HEK293T (cell line): ENCODE measurements around the gene KDM6A.
"Not testable (repeated sequence)": the region's sequence is repeated elsewhere in the genome, so short reads cannot be mapped to it uniquely, and the experiment has no call there.

ENCODE experiments used
- CTCF ChIA-PET: fragments of 350-600 bp; formaldehyde crosslinking; extraction: SDS; loops from one replicate; lab custom pipeline; 2021; ENCODE audit warnings: antibody characterized with exemption, inconsistent platforms; lab: Yijun Ruan, JAX
- POLR2A ChIA-PET: fragments of 350-600 bp; formaldehyde crosslinking; extraction: SDS; loops from one replicate; lab custom pipeline; 2020; ENCODE audit warnings: antibody characterized with exemption, inconsistent platforms; lab: Yijun Ruan, JAX
- DNase-seq: peaks from one replicate; pipeline ENCODE4 v3.0.0; 2012; ENCODE audit warnings: mixed read lengths; ENCODE audit errors: extremely low spot score
- ARNT ChIP-seq: fragments of 450-650 bp; IDR thresholded peaks from 2 replicates; pipeline ENCODE4 v1.6.1; 2017; ENCODE audit warnings: mild to moderate bottlenecking
- BHLHE40 ChIP-seq: fragments of 450-650 bp; IDR thresholded peaks from 2 replicates; pipeline ENCODE4 v1.6.1; 2016; ENCODE audit warnings: mild to moderate bottlenecking, moderate library complexity, borderline replicate concordance
- CTBP1 ChIP-seq: fragments of 450-650 bp; IDR thresholded peaks from 2 replicates; pipeline ENCODE4 v1.6.1; 2016; ENCODE audit warnings: borderline replicate concordance
- ELF4 ChIP-seq: fragments of 450-650 bp; IDR thresholded peaks from 2 replicates; pipeline ENCODE4 v1.6.1; 2017; ENCODE audit warnings: antibody characterized with exemption
- FOXA1 ChIP-seq: fragments of 450-650 bp; IDR thresholded peaks from 2 replicates; pipeline ENCODE4 v1.6.1; 2016; ENCODE audit warnings: mild to moderate bottlenecking
- FOXK2 ChIP-seq: fragments of 450-650 bp; IDR thresholded peaks from 2 replicates; pipeline ENCODE4 v1.6.1; 2016; ENCODE audit warnings: mild to moderate bottlenecking
- FOXM1 ChIP-seq: fragments of 450-650 bp; IDR thresholded peaks from 2 replicates; pipeline ENCODE4 v1.6.1; 2017; ENCODE audit warnings: mild to moderate bottlenecking, borderline replicate concordance
- HDGF ChIP-seq: fragments of 450-650 bp; IDR thresholded peaks from 2 replicates; pipeline ENCODE4 v1.6.1; 2017; ENCODE audit warnings: antibody characterized with exemption, borderline replicate concordance
- L3MBTL2 ChIP-seq: fragments of 450-650 bp; conservative IDR thresholded peaks from 2 replicates; pipeline ENCODE4 v1.6.1; 2016; ENCODE audit warnings: mild to moderate bottlenecking
- LEF1 ChIP-seq: fragments of 450-650 bp; IDR thresholded peaks from 2 replicates; pipeline ENCODE4 v1.6.1; 2017; ENCODE audit warnings: mild to moderate bottlenecking, borderline replicate concordance
- NFRKB ChIP-seq: fragments of 450-650 bp; IDR thresholded peaks from 2 replicates; pipeline ENCODE4 v1.6.1; 2016; ENCODE audit warnings: mild to moderate bottlenecking, moderate library complexity
- SP1 ChIP-seq: fragments of 450-650 bp; IDR thresholded peaks from 2 replicates; pipeline ENCODE4 v1.6.1; 2017
- SUZ12 ChIP-seq: fragments of 450-650 bp; IDR thresholded peaks from 2 replicates; pipeline ENCODE4 v1.6.1; 2016; ENCODE audit warnings: mild to moderate bottlenecking
- TARDBP ChIP-seq: fragments of 450-650 bp; IDR thresholded peaks from 2 replicates; pipeline ENCODE4 v1.6.1; 2016
- ZNF384 ChIP-seq: fragments of 450-650 bp; IDR thresholded peaks from 2 replicates; pipeline ENCODE4 v1.6.1; 2016
- TF ChIP-seq, protein P1 (sequence below): fragments of 450-650 bp; IDR thresholded peaks from 2 replicates; pipeline ENCODE4 v1.6.1; 2016

Gene KDM6A

GRCh38 chrX:45024501-45024900, 151.5 kb downstream of the KDM6A start:
- ChIA-PET CTCF (no interaction called here), POLR2A (no interaction called here)
- DNase-seq = no peak
- TF ChIP-seq, protein P1, sequence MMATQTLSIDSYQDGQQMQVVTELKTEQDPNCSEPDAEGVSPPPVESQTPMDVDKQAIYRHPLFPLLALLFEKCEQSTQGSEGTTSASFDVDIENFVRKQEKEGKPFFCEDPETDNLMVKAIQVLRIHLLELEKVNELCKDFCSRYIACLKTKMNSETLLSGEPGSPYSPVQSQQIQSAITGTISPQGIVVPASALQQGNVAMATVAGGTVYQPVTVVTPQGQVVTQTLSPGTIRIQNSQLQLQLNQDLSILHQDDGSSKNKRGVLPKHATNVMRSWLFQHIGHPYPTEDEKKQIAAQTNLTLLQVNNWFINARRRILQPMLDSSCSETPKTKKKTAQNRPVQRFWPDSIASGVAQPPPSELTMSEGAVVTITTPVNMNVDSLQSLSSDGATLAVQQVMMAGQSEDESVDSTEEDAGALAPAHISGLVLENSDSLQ = no peak
- TF ChIP-seq FOXA1 = no peak
- no peak for TF ChIP-seq L3MBTL2
- TF ChIP-seq BHLHE40 = no peak
- no peak for TF ChIP-seq FOXK2
- TF ChIP-seq CTBP1 = no peak
- TF ChIP-seq HDGF = no peak
- no peak for TF ChIP-seq SP1
- TF ChIP-seq SUZ12 = no peak
- TF ChIP-seq FOXM1 = no peak
- no peak for TF ChIP-seq NFRKB
- TF ChIP-seq ARNT = no peak
- TF ChIP-seq LEF1 = no peak

DNA sequence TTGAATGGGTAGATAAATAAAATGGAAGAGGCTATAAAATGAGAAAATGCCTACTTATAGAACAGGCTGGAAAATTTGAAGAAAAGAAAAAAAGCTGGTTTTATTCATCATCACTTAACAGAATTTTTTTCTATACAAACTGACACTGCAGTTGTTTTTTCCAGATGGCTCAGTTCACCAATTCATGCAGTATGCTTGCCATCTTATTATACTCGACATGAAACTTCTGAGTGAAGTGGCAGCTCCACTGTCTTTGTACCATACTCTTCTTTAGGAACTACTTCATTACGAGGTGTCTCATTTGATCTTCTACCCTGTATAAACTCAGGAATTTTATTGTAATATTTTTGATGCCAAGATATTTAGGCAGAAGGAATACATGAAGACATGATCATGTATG, 153.0 kb downstream of the KDM6A start:
- POLR2A ChIA-PET = no interaction called here
- TF ChIP-seq TARDBP (no peak), L3MBTL2 (no peak)
- CTCF ChIA-PET = interaction anchor here (0.7 kb wide), 1 partner anchor 43 kb away, joined by 3 read pairs; no protein-coding TSS in a partner anchor
- no peak for DNase-seq

DNA sequence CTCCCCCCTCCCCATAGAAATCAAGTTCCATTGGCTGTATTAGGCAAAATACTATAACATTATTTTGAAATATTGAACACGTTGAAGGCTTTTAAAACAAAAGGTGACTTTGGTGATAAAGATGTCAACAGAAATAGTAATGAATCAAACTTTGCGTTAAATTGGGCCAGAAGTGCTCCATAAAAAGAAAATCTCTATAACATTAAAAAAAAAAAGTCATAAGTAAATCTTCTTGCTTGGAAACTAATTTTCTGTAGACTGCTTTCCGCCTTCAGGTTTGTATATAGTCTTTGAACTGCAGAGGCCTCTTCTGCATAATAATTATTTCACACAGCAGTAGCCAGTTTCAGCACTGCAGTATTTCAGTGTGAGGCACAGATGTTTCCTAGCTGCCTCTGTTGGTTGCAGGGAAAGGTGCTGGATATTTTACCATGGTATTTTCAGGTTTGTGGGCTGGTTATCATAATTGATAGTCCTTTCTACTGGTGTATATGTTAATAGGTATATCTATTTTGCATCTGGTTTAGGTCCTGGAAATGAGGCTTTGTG, 158.9 kb downstream of the KDM6A start:
- ChIA-PET POLR2A (no interaction called here), CTCF (no interaction called here)
- DNase-seq = no peak
- no peak for TF ChIP-seq ZNF384
- TF ChIP-seq, protein P1 = 0 out of 2 replicates have a peak, but pooled peaks have one; percentile 41
- no peak for TF ChIP-seq L3MBTL2
- no peak for TF ChIP-seq FOXM1

GRCh38 chrX:45035071-45035470, 162.1 kb downstream of the KDM6A start:
- TF ChIP-seq ELF4 (no peak), NFRKB (no peak), L3MBTL2 (no peak), SUZ12 (no peak), BHLHE40 (no peak), HDGF (no peak), FOXK2 (no peak), ARNT (no peak), FOXA1 (no peak), ZNF384 (no peak), FOXM1 (no peak), CTBP1 (no peak), TARDBP (no peak), SP1 (no peak), LEF1 (no peak)
- TF ChIP-seq, protein P1 = no peak
- no peak for DNase-seq
- CTCF ChIA-PET = no interaction called here
- POLR2A ChIA-PET = no interaction called here

GRCh38 chrX:45036161-45036560, 163.2 kb downstream of the KDM6A start:
- ChIA-PET CTCF (no interaction called here), POLR2A (no interaction called here)
- DNase-seq = no peak
- no peak for TF ChIP-seq ZNF384
- TF ChIP-seq NFRKB = no peak
- TF ChIP-seq, protein P1 = no peak
- no peak for TF ChIP-seq ELF4
- no peak for TF ChIP-seq BHLHE40
- no peak for TF ChIP-seq CTBP1
- no peak for TF ChIP-seq SUZ12
- no peak for TF ChIP-seq L3MBTL2
- TF ChIP-seq LEF1 = no peak
- no peak for TF ChIP-seq ARNT
- no peak for TF ChIP-seq SP1

DNA sequence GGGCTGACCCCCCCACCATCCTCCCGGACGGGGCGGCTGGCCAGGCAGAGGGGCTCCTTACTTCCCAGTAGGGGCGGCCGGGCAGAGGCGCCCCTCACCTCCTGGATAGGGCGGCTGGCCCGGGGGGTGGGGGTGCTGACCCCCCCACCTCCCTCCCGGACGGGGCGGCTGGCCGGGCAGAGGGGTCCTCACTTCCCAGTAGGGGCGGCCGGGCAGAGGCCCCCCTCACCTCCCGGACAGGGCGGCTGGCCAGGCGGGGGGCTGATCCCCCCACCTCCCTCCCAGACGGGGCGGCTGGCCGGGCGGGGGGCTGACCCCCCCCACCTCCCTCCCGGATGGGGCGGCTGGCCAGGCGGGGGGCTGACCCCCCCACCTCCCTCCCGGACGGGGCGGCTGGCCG, 167.1 kb downstream of the KDM6A start:
- CTCF ChIA-PET, POLR2A ChIA-PET, DNase-seq: not testable (repeated sequence)

- no peak for DNase-seq
- TF ChIP-seq L3MBTL2 = no peak
- TF ChIP-seq FOXM1 = no peak
- no peak for TF ChIP-seq CTBP1
- POLR2A ChIA-PET = no interaction called here
- CTCF ChIA-PET = no interaction called here
Measured at GRCh38 chrX:45046417-45046816, 173.4 kb downstream of the KDM6A start.
